K562 (cell line): ENCODE results near the gene STIL. TPM values are rescaled to one million over a fixed set of nuclear protein-coding genes. Genes with fewer than 3 reads are reported as not detected.

ENCODE experiments used
- ATAC-seq: fragments of 200-7000 bp; cut with Tn5 transposase; 3 replicates; pipeline ENCODE4 v1.9.1; 2020; ENCODE audit warnings: moderate library complexity
- BruUV-seq: library from RNA; stranded (reverse); fragments of 400-500 nt; replicated peaks from 2 replicates; lab custom pipeline; 2021; lab: Mats Ljungman, UMichigan
- CTCF ChIA-PET: fragments of 300-600 bp; formaldehyde crosslinking; extraction: SDS; loops from one replicate; lab custom pipeline; 2021; ENCODE audit warnings: low intra/inter-chr PET ratio; lab: Yijun Ruan, JAX
- POLR2A ChIA-PET: fragments of 300-600, 350-650 bp; sonication (Branson Sonifier 250); formaldehyde crosslinking; extraction: SDS; loops from one replicate; lab custom pipeline; 2021; ENCODE audit warnings: antibody characterized with exemption, inconsistent platforms; lab: Yijun Ruan, JAX
- DNase-seq, 4 experiments: peaks; one replicate each; pipeline versions ENCODE4 v3.0.0 to v3.0.0-alpha.2; 2011 to 2018; ENCODE audit warnings: low spot score in 3 of 4, mixed read lengths in 3 of 4; ENCODE audit errors: extremely low read depth in 1 of 4
- FAIRE-seq: peaks from 2 replicates; lab custom pipeline; 2011; peaks lifted over from hg19 to GRCh38; lab: Jason Lieb, UNC
- H2AFZ ChIP-seq: 2 replicates; pipeline ENCODE4 v1.6.0; 2011; ENCODE audit warnings: low read depth, low read length, control low read depth, inconsistent platforms
- H3K27ac ChIP-seq: fragments of 200-600 bp; 3 replicates; pipeline ENCODE4 v1.8.0; 2011; ENCODE audit warnings: low read depth, mild to moderate bottlenecking, control low read depth, inconsistent platforms, low read length, moderate library complexity, mixed read lengths; ENCODE audit errors: extremely low read depth
- H3K27me3 ChIP-seq, 2 experiments: fragments of 300-600 bp in 1 of 2; 2 replicates in 1 of 2; 3 replicates in 1 of 2; pipeline versions ENCODE4 v1.6.0 to v1.8.0; 2011; ENCODE audit warnings: inconsistent platforms in 2 of 2, low read length in 2 of 2, mild to moderate bottlenecking in 1 of 2, mixed read lengths in 1 of 2, moderate library complexity in 1 of 2; ENCODE audit not compliant: control insufficient read depth in 2 of 2, insufficient read depth in 2 of 2
- H3K36me3 ChIP-seq: fragments of 300-600 bp; 3 replicates; pipeline ENCODE4 v1.8.0; 2011; ENCODE audit warnings: mild to moderate bottlenecking, low read length, inconsistent platforms; ENCODE audit not compliant: control insufficient read depth, insufficient read depth
- H3K4me1 ChIP-seq, 2 experiments: fragments of 200-600 bp in 1 of 2; replicated peaks in 1 of 2; 2 replicates in 1 of 2; 3 replicates in 1 of 2; pipeline versions ENCODE4 v1.5.1 to v1.8.0; 2011; ENCODE audit warnings: inconsistent platforms in 2 of 2, low read length in 2 of 2, mild to moderate bottlenecking in 1 of 2, mixed read lengths in 1 of 2, moderate library complexity in 1 of 2; ENCODE audit not compliant: control insufficient read depth in 2 of 2, insufficient read depth in 2 of 2
- H3K4me2 ChIP-seq: 2 replicates; pipeline ENCODE4 v1.6.1; 2011; ENCODE audit warnings: low read length, control low read depth, inconsistent platforms, mixed read lengths; ENCODE audit not compliant: insufficient read depth
- H3K4me3 ChIP-seq: fragments of 200-600 bp; sonication (generic), shearing (Covaris generic); 2 replicates; pipeline ENCODE4 v1.5.1; 2016; ENCODE audit warnings: control low read depth, inconsistent platforms
- H3K79me2 ChIP-seq: fragments of 200-600 bp; 3 replicates; pipeline ENCODE4 v1.8.0; 2011; ENCODE audit warnings: low read length, inconsistent platforms; ENCODE audit not compliant: control insufficient read depth, insufficient read depth
- H3K9ac ChIP-seq, 2 experiments: 2 replicates each; pipeline versions ENCODE4 v1.6.0 to v1.6.1; 2011; ENCODE audit warnings: low read depth in 2 of 2, low read length in 2 of 2, control low read depth in 1 of 2, inconsistent platforms in 1 of 2, mild to moderate bottlenecking in 1 of 2, mixed read lengths in 1 of 2; ENCODE audit not compliant: insufficient read depth in 1 of 2
- H3K9me1 ChIP-seq: one replicate; pipeline ENCODE4 v1.6.0; 2011; ENCODE audit warnings: inconsistent platforms, mild to moderate bottlenecking, low read length, moderate library complexity; ENCODE audit not compliant: control insufficient read depth, insufficient read depth
- H3K9me3 ChIP-seq: replicated peaks from 2 replicates; pipeline ENCODE4 v1.5.1; 2011; ENCODE audit warnings: low read depth, low read length, inconsistent platforms; ENCODE audit not compliant: control insufficient read depth, insufficient read depth
- H4K20me1 ChIP-seq: replicated peaks from 2 replicates; pipeline ENCODE4 v1.6.1; 2011; ENCODE audit warnings: low read length, inconsistent platforms, mixed read lengths; ENCODE audit not compliant: control insufficient read depth, insufficient read depth
- ARNT ChIP-seq, 2 experiments: fragments of 450-650 bp; IDR thresholded peaks; 2 replicates each; pipeline ENCODE4 v1.6.1; 2016; ENCODE audit warnings: mild to moderate bottlenecking in 1 of 2
- ATF1 ChIP-seq, 2 experiments: fragments of 450-650 bp in 1 of 2; IDR thresholded peaks; 2 replicates each; pipeline ENCODE4 v1.6.1; 2016; ENCODE audit warnings: missing compliant biosample characterization in 1 of 2, missing genetic modification characterization in 1 of 2
- BMI1 ChIP-seq: fragments of 150-350 bp; IDR thresholded peaks from 2 replicates; pipeline ENCODE4 v1.6.1; 2014; ENCODE audit warnings: low read length
- CBX1 ChIP-seq: sonication (generic); IDR thresholded peaks from 2 replicates; pipeline ENCODE4 v1.6.1; 2016; ENCODE audit warnings: antibody characterized with exemption, low read depth, mild to moderate bottlenecking
- CBX3 ChIP-seq, 2 experiments: IDR thresholded peaks; 1 replicate in 1 of 2; 2 replicates in 1 of 2; pipeline ENCODE4 v1.6.1; 2012; ENCODE audit warnings: inconsistent platforms in 2 of 2, low read length in 2 of 2, borderline replicate concordance in 1 of 2, control low read depth in 1 of 2
- CHD4 ChIP-seq: fragments of 200-600 bp; sonication (generic); IDR thresholded peaks from 3 replicates; pipeline ENCODE4 v1.6.1; 2012; ENCODE audit warnings: low read depth, mild to moderate bottlenecking, mixed read lengths, low read length, inconsistent platforms; ENCODE audit not compliant: insufficient read depth, insufficient replicate concordance, poor library complexity, severe bottlenecking
- ESRRA ChIP-seq: fragments of 450-650 bp; IDR thresholded peaks from 2 replicates; pipeline ENCODE4 v1.6.1; 2014; ENCODE audit warnings: low read depth, mild to moderate bottlenecking, moderate library complexity, borderline replicate concordance
- IRF2 ChIP-seq: sonication (generic); formaldehyde crosslinking; IDR thresholded peaks from 2 replicates; pipeline ENCODE4 v1.8.1; 2022; ENCODE audit warnings: mild to moderate bottlenecking, missing genetic modification reagents
- NCOA2 ChIP-seq, 2 experiments: fragments of 450-650 bp; IDR thresholded peaks; 2 replicates each; pipeline ENCODE4 v1.6.1; 2018; ENCODE audit warnings: mild to moderate bottlenecking in 2 of 2, moderate library complexity in 1 of 2; ENCODE audit not compliant: partially characterized antibody in 2 of 2
- NCOR1 ChIP-seq: fragments of 450-650 bp; IDR thresholded peaks from 2 replicates; pipeline ENCODE4 v1.6.1; 2016; ENCODE audit warnings: mild to moderate bottlenecking, moderate library complexity
- PHF21A ChIP-seq: fragments of 450-650 bp; IDR thresholded peaks from 2 replicates; pipeline ENCODE4 v1.6.1; 2017; ENCODE audit warnings: low read depth, borderline replicate concordance
- PHTF2 ChIP-seq: fragments of 250-450 bp; sonication (Bioruptor Pico); IDR thresholded peaks from 2 replicates; pipeline ENCODE4 v1.5.0; 2021; ENCODE audit warnings: mild to moderate bottlenecking
- POLR2AphosphoS5 ChIP-seq: IDR thresholded peaks from 2 replicates; pipeline ENCODE4 v1.6.1; 2011; ENCODE audit warnings: mild to moderate bottlenecking, low read depth, low read length, moderate library complexity; ENCODE audit not compliant: control insufficient read depth, insufficient read depth
- PTBP1 ChIP-seq: fragments of 200-400 bp; formaldehyde crosslinking; IDR thresholded peaks from 2 replicates; pipeline ENCODE4 v1.6.1; 2017; ENCODE audit warnings: low read depth, low read length
- RBM25 ChIP-seq: fragments of 200-400 bp; formaldehyde crosslinking; IDR thresholded peaks from 2 replicates; pipeline ENCODE4 v1.6.1; 2018; ENCODE audit warnings: low read length, low read depth, moderate library complexity; ENCODE audit not compliant: severe bottlenecking
- RBM39 ChIP-seq: fragments of 200-400 bp; formaldehyde crosslinking; optimal IDR thresholded peaks from 2 replicates; pipeline ENCODE3; 2018; ENCODE audit warnings: low read depth, low read length
- SMARCA5 ChIP-seq: fragments of 450-650 bp; IDR thresholded peaks from 2 replicates; pipeline ENCODE4 v1.6.1; 2016
- ZNF239 ChIP-seq: fragments of 250-450 bp; sonication (Bioruptor Pico); IDR thresholded peaks from 2 replicates; pipeline ENCODE4 v1.4.0; 2020; ENCODE audit warnings: mild to moderate bottlenecking
- WGBS: fragments of 100-300 bp; shearing (Covaris generic); methylation state at CpG from one replicate; pipeline ENCODE4 v1.1.6; 2016; ENCODE audit warnings: low coverage, mixed read lengths; ENCODE audit not compliant: insufficient coverage; ENCODE audit errors: missing lambda C conversion rate; 5-methylcytosine and 5-hydroxymethylcytosine counted together
- in situ Hi-C: fragments of 300-500 bp; cut with MboI; formaldehyde crosslinking; loops from 4 replicates; pipeline ENCODE4 v1.15.0; 2018; ENCODE audit warnings: inconsistent platforms, mixed read lengths
- intact Hi-C: fragments of 100-400 bp; cut with micrococcal nuclease; formaldehyde crosslinking; loops from 2 replicates; pipeline ENCODE4 v1.14.2; 2022
- polyA plus RNA-seq, 8 experiments: library from polyadenylated mRNA; depleted of rRNA in 4 of 8; stranded (reverse) in 5 of 8; unstranded in 3 of 8; fragments of >200 nt; fragmentation: Nextera tagmentation in 2 of 8; fragmentation: Illumina TruSeq in 1 of 8; extraction: Ambion mirVana in 2 of 8; extraction: Trizol in 1 of 8; gene quantifications; 2 replicates each; pipeline versions ENCODE4 v1.2.1 to v1.2.3, GENCODE V29; 2011 to 2014; ENCODE audit warnings: inconsistent platforms in 1 of 8, missing spikeins in 1 of 8
- total RNA-seq, 7 experiments: library from RNA; depleted of rRNA in 6 of 7; stranded (reverse); fragments of >200 nt in 6 of 7; fragmentation: Illumina TruSeq in 2 of 7; extraction: Trizol in 2 of 7; gene quantifications; 2 replicates each; pipeline versions ENCODE4 v1.2.1 to v1.2.3, GENCODE V29; 2011 to 2021; ENCODE audit warnings: low replicate concordance in 1 of 7
- TF ChIP-seq, protein P1 (sequence below): fragments of 450-650 bp; IDR thresholded peaks from 2 replicates; pipeline ENCODE4 v1.6.1; 2018; ENCODE audit warnings: mild to moderate bottlenecking, low read depth; ENCODE audit not compliant: partially characterized antibody
- TF ChIP-seq, protein P2 (sequence below): fragments of 450-650 bp; formaldehyde crosslinking; IDR thresholded peaks from 2 replicates; pipeline ENCODE4 v1.4.0; 2020; ENCODE audit warnings: mild to moderate bottlenecking, moderate library complexity

Gene STIL
- total and polyA plus RNA-seq, 9 of the 15 experiments (the other 6 are each of a cell fraction or from before 2014, with no cell fraction given): 10.5 to 77.4 (median 39.6) TPM

DNA sequence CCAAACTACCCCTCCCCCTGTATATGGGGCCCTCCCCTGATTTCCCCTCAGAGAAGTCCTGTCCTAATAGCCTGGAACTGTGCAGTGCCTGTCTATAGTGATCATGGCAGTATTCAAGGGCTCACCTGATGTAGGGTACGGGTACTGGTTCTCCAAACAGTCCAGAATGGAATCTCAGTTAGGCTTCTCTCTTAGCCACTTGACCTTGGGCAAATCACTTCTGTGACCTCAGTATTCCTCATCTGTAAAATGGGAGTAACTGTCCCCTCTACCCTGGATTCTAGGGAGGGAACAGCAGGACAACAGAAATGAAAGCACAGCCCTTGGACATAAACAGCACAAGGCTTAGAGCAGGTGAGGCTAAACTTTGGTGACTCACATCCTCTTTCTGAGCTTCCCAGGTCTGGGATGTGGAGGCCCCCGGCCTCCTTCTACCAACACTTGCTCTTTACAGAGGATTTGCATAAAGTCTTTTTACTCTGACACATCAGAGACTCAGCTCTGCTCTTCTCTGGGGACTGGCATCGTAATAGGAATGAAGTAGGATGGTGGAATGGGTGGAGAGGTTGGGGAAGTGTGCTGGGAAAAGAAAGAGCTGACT is 104.1 kb downstream of the STIL start:
- intact Hi-C loops: no loop called here
- ATAC-seq: no peak
- no TSS peak for BruUV-seq
- peak; percentile 74 for TF ChIP-seq CHD4
- peak; percentile 98 for TF ChIP-seq ESRRA
- TF ChIP-seq NCOA2 (IDR thresholded peaks at IDR 0.05; ENCODE audit: partially characterized antibody in 2 of 2): no peak
- no peak for TF ChIP-seq ATF1 (CRISPR knock-in tag; IDR thresholded peaks at IDR 0.05)
- TF ChIP-seq ATF1 (tag; IDR thresholded peaks at IDR 0.05): no peak
- TF ChIP-seq, protein P1, sequence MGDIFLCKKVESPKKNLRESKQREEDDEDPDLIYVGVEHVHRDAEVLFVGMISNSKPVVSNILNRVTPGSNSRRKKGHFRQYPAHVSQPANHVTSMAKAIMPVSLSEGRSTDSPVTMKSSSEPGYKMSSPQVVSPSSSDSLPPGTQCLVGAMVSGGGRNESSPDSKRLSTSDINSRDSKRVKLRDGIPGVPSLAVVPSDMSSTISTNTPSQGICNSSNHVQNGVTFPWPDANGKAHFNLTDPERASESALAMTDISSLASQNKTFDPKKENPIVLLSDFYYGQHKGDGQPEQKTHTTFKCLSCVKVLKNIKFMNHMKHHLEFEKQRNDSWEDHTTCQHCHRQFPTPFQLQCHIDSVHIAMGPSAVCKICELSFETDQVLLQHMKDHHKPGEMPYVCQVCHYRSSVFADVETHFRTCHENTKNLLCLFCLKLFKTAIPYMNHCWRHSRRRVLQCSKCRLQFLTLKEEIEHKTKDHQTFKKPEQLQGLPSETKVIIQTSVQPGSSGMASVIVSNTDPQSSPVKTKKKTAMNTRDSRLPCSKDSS: no peak
- TF ChIP-seq POLR2AphosphoS5: no peak
- TF ChIP-seq, protein P2, sequence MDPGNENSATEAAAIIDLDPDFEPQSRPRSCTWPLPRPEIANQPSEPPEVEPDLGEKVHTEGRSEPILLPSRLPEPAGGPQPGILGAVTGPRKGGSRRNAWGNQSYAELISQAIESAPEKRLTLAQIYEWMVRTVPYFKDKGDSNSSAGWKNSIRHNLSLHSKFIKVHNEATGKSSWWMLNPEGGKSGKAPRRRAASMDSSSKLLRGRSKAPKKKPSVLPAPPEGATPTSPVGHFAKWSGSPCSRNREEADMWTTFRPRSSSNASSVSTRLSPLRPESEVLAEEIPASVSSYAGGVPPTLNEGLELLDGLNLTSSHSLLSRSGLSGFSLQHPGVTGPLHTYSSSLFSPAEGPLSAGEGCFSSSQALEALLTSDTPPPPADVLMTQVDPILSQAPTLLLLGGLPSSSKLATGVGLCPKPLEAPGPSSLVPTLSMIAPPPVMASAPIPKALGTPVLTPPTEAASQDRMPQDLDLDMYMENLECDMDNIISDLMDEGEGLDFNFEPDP: no peak
- no peak for TF ChIP-seq PHF21A
- peak in 1 of 2 experiments; percentile 75; a peak in 1 of 3 replicates for TF ChIP-seq CBX3 (IDR thresholded peaks at IDR 0.05; ENCODE audit: borderline replicate concordance in 1 of 2, low read length in 2 of 2)
- TF ChIP-seq RBM39: no peak
- peak; percentile 94 for TF ChIP-seq SMARCA5
- TF ChIP-seq ARNT (IDR thresholded peaks at IDR 0.05): 0 out of 4 replicates have a peak, but pooled peaks of 1 of the 2 experiments have one; percentile 33
- TF ChIP-seq BMI1: no peak
- TF ChIP-seq ZNF239 (CRISPR knock-in tag): no peak
- peak; percentile 86; the same call in 1 of the 2 replicates for TF ChIP-seq CBX1
- no peak for TF ChIP-seq IRF2 (CRISPR knock-in tag)
- no peak for TF ChIP-seq NCOR1
- TF ChIP-seq PTBP1: peak; percentile 73; the same call in 1 of the 2 replicates
- peak; percentile 99 for TF ChIP-seq RBM25
- TF ChIP-seq PHTF2 (CRISPR knock-in tag): no peak

More for the DNA sequence above, 104.1 kb downstream of the STIL start:
- H3K9ac ChIP-seq: no peak overlapping the region
- H3K4me3 ChIP-seq: no peak overlapping the region
- WGBS: 84% methylated on average over 3 of the region's 3 CpGs
- H3K27ac ChIP-seq: no peak overlapping the region
- peaks cover 24% of the 10 kb centered on the region for H3K36me3 ChIP-seq
- H3K4me2 ChIP-seq: no peak overlapping the region
- peaks cover 45 to 48% of the 10 kb centered on the region in 2 experiments for H3K4me1 ChIP-seq
- peaks cover 4% of the 10 kb centered on the region; the same call in 1 of the 3 replicates for H3K79me2 ChIP-seq
- H3K27me3 ChIP-seq: no peaks in the 10 kb centered on the region
- no peaks in the 10 kb centered on the region for H4K20me1 ChIP-seq
- H2AFZ ChIP-seq: no peak overlapping the region
- FAIRE-seq (no peak), DNase-seq (no peak)
- POLR2A ChIA-PET: interaction anchor here (0.6 to 7.7 kb wide), 7 partner anchors 10 to 52 kb away, joined by 3 to 80 read pairs (median 4); no protein-coding TSS in a partner anchor
- peaks cover 5% of the 10 kb centered on the region for H3K9me1 ChIP-seq
- in situ Hi-C loops: no loop called here
- CTCF ChIA-PET: no interaction called here
- no peaks in the 10 kb centered on the region for H3K9me3 ChIP-seq
